ENCODE data around the gene METTL27.

GRCh38 chr7:73823873-73824592, 18.3 kb downstream of the METTL27 start:
- TF ChIP-seq CTCF (IDR thresholded peaks at IDR 0.05), result no peak
- TF ChIP-seq POLR2A (IDR thresholded peaks at IDR 0.05), result no peak

All from uterus (tissue), 2 donors.